ENCODE measurements around the gene NCKAP5. TPM values are rescaled to one million over a fixed set of nuclear protein-coding genes. Genes with fewer than 3 reads are reported as not detected.

NCKAP5 gene
- total RNA-seq, 4 donors from 2014 or later, result 0.55 to 6.6 (median 3.3) TPM; not detected in 1

DNA sequence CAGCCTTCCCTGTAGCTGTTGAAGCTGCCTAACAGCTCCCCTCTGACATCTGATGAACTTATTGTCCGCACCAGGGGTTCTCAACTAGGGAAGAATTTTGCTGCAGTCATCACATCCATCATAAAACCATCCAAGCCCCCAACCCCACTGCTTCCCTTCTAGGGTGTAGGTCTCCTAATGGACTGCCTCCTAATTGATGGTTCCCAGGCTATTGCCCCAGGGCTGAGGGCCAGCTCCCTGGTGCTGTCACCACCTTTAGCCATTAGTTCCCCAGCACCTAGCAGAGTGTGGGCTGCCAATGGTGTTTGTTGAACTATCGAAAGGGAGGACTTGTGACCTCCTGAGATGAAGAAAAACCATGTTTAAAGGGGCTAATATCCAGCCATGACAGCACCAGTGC lies 125.9 kb downstream of the NCKAP5 start:
- Histone ChIP-seq H3K36me3 (no peaks in the 10 kb centered on the region), H3K9me3 (no peaks in the 10 kb centered on the region), H3K27me3 (no peaks in the 10 kb centered on the region), H3K27ac (no peak overlapping the region), H3K4me1 (no peaks in the 10 kb centered on the region), H3K4me3 (no peak overlapping the region)
- intact Hi-C loops (cut with DNase I; ENCODE audit: low total_unique reads), result no loop called here
- no peak for DNase-seq
- no peak for TF ChIP-seq POLR2A (IDR thresholded peaks at IDR 0.05)
- TF ChIP-seq, protein P1, sequence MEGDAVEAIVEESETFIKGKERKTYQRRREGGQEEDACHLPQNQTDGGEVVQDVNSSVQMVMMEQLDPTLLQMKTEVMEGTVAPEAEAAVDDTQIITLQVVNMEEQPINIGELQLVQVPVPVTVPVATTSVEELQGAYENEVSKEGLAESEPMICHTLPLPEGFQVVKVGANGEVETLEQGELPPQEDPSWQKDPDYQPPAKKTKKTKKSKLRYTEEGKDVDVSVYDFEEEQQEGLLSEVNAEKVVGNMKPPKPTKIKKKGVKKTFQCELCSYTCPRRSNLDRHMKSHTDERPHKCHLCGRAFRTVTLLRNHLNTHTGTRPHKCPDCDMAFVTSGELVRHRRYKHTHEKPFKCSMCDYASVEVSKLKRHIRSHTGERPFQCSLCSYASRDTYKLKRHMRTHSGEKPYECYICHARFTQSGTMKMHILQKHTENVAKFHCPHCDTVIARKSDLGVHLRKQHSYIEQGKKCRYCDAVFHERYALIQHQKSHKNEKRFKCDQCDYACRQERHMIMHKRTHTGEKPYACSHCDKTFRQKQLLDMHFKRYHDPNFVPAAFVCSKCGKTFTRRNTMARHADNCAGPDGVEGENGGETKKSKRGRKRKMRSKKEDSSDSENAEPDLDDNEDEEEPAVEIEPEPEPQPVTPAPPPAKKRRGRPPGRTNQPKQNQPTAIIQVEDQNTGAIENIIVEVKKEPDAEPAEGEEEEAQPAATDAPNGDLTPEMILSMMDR (IDR thresholded peaks at IDR 0.05), result no peak

DNA sequence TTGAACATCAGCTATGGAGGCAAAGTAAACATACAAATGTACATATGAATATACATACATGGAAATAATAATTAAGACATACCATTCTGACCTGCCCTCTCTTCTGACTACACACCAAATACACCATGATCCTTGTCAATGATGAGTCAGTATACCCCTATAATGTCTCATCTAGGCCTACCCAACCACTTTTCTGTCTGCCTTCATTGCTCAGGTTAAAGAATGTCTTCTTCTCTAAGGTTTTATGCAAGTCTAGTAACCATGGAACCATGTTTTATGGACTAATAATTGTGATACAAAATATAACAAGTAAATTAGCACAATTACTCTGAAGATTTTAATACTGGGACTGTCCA lies 128.7 kb downstream of the NCKAP5 start:
- no peaks in the 10 kb centered on the region for H3K27me3 ChIP-seq
- H3K4me3 ChIP-seq, result no peak overlapping the region
- intact Hi-C loops (cut with DNase I; ENCODE audit: low total_unique reads), result no loop called here
- no peaks in the 10 kb centered on the region for H3K36me3 ChIP-seq
- H3K4me1 ChIP-seq, result no peaks in the 10 kb centered on the region
- no peak for DNase-seq
- no peak overlapping the region for H3K27ac ChIP-seq
- H3K9me3 ChIP-seq, result no peaks in the 10 kb centered on the region
- no peak for TF ChIP-seq POLR2A (IDR thresholded peaks at IDR 0.05)
- TF ChIP-seq, protein P1 (IDR thresholded peaks at IDR 0.05), result no peak

DNA sequence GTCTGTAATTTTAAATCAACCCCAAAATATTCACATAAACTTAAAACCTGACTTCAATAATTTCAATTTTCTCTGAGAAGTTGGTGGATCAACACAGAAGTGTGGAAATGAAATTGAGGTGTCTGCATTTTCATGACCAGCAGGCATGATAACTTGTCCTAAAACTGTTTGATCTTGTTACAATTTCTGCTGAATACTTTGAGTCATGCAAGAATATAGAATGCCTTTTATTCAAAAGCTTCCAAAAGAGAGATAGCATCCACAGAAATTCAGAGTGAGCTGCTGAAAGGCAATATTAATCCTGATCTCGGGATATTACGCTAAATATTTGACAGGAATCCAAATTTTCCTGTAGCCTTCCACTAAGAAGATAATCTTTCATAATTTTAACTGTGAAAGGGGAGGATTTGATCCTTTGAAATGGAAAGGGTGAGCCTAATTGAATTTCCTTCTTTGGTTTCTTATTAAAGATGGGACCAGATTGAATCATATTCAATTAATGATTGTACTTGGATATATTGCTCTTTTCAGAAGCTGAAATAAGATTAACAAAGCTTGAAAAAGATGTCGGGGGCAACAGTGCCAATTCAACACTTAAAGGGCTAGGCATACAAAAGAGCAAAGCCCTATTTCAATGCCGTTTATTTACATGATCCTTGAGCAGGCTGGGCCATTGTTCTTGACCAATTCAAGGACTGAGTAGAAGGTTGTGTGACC lies 129.3 kb downstream of the NCKAP5 start:
- Histone ChIP-seq H3K27ac (no peak overlapping the region), H3K27me3 (no peaks in the 10 kb centered on the region), H3K4me3 (no peak overlapping the region), H3K36me3 (no peaks in the 10 kb centered on the region), H3K4me1 (no peaks in the 10 kb centered on the region), H3K9me3 (no peaks in the 10 kb centered on the region)
- TF ChIP-seq, protein P1 (IDR thresholded peaks at IDR 0.05), result no peak
- no peak for TF ChIP-seq POLR2A (IDR thresholded peaks at IDR 0.05)
- intact Hi-C loops (cut with DNase I; ENCODE audit: low total_unique reads), result no loop called here
- DNase-seq, result no peak

DNA sequence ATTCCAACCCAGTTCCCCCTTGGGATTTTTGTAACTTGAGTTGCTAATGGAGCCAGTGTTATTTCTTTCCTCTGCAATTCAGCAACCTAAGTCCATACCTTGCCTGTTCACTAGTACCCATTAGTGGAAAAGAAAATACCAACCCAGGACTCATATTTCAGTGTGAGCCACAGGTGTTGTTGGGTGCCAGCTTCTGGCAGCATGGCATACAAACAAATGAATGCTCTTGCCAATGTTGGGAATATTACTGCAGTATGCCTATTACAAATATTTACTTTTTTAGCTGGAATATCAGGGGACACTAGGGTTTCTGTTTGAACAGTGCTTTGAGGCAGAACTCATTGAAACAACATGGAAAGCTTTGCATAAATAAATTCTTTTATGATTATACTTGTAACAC lies 130.2 kb downstream of the NCKAP5 start:
- H3K36me3 ChIP-seq, result no peaks in the 10 kb centered on the region
- no peak for DNase-seq
- no peak overlapping the region for H3K4me3 ChIP-seq
- H3K27me3 ChIP-seq, result no peaks in the 10 kb centered on the region
- H3K4me1 ChIP-seq, result no peaks in the 10 kb centered on the region
- no peak for TF ChIP-seq POLR2A (IDR thresholded peaks at IDR 0.05)
- TF ChIP-seq, protein P1 (IDR thresholded peaks at IDR 0.05), result no peak
- no peak overlapping the region for H3K27ac ChIP-seq
- H3K9me3 ChIP-seq, result no peaks in the 10 kb centered on the region
- intact Hi-C loops (cut with DNase I; ENCODE audit: low total_unique reads), result no loop called here

DNA sequence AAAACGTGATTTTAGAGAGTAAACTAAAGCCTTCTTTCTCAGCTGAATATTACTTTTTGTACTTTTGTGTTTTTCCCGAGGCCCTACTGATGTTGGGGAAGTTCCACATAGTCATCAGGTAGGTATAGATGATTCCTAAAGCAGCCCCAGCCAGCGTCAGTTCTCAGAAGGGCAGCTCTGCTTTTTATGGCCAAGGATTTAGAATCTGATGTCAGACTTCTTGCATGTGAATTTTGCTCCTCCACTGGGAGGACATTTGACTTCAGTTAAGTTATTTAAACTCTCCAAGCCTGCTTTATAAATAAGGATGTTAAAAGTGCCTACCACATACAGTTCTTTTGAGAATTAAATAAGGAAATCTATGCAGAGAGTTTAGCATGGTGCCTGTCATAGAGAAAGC lies 130.8 kb downstream of the NCKAP5 start:
- no peaks in the 10 kb centered on the region for H3K36me3 ChIP-seq
- H3K9me3 ChIP-seq, result no peaks in the 10 kb centered on the region
- H3K27me3 ChIP-seq, result no peaks in the 10 kb centered on the region
- no peak overlapping the region for H3K4me3 ChIP-seq
- H3K4me1 ChIP-seq, result no peaks in the 10 kb centered on the region
- intact Hi-C loops (cut with DNase I; ENCODE audit: low total_unique reads), result no loop called here
- DNase-seq, result no peak
- H3K27ac ChIP-seq, result no peak overlapping the region
- TF ChIP-seq, protein P1 (IDR thresholded peaks at IDR 0.05), result no peak
- no peak for TF ChIP-seq POLR2A (IDR thresholded peaks at IDR 0.05)
